LNCaP clone FGC (cell line): ENCODE data around the gene MRS2.
"Not testable (repeated sequence)": the region's sequence is repeated elsewhere in the genome, so short reads cannot be mapped to it uniquely, and the experiment has no call there.

ENCODE experiments used
- DNase-seq: peaks from one replicate; pipeline ENCODE4 v3.0.0-alpha.2; 2011; ENCODE audit warnings: low read depth
- H3K4me3 ChIP-seq: 2 replicates; pipeline ENCODE4 v1.5.1; 2011; ENCODE audit warnings: mild to moderate bottlenecking, low read depth, low read length, control low read depth
- TF ChIP-seq, protein P1 (sequence below): IDR thresholded peaks from 2 replicates; pipeline ENCODE4 v1.5.1; 2012; ENCODE audit warnings: mild to moderate bottlenecking; ENCODE audit not compliant: control insufficient read depth, insufficient read depth; ENCODE audit errors: extremely low read depth

Gene MRS2

DNA sequence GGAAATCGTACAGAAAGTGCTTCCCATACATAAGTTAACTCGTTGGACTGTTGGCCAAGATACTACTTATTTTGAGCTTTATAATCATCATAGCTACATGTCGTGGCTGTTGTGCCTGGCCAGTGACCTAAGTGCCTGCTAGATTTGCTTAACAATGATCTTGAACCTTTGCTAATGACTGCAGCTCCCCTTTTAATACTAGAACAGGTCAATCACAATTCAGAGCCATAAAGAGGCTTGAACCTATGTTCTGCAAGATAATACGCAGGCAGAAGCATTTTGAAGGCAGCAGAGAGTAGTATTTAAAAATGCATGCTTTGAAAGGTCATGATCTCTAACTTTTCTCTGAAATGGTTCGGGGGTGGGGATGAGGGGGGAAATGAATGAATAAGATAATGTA is 2.5 kb downstream of the MRS2 start:
- TF ChIP-seq, protein P1, sequence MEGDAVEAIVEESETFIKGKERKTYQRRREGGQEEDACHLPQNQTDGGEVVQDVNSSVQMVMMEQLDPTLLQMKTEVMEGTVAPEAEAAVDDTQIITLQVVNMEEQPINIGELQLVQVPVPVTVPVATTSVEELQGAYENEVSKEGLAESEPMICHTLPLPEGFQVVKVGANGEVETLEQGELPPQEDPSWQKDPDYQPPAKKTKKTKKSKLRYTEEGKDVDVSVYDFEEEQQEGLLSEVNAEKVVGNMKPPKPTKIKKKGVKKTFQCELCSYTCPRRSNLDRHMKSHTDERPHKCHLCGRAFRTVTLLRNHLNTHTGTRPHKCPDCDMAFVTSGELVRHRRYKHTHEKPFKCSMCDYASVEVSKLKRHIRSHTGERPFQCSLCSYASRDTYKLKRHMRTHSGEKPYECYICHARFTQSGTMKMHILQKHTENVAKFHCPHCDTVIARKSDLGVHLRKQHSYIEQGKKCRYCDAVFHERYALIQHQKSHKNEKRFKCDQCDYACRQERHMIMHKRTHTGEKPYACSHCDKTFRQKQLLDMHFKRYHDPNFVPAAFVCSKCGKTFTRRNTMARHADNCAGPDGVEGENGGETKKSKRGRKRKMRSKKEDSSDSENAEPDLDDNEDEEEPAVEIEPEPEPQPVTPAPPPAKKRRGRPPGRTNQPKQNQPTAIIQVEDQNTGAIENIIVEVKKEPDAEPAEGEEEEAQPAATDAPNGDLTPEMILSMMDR: no peak
- H3K4me3 ChIP-seq: no peak overlapping the region
- no peak for DNase-seq

GRCh38 chr6:24408719-24409410 is 6.1 kb downstream of the MRS2 start:
- TF ChIP-seq, protein P1: no peak
- no peak for DNase-seq
- no peak overlapping the region for H3K4me3 ChIP-seq

DNA sequence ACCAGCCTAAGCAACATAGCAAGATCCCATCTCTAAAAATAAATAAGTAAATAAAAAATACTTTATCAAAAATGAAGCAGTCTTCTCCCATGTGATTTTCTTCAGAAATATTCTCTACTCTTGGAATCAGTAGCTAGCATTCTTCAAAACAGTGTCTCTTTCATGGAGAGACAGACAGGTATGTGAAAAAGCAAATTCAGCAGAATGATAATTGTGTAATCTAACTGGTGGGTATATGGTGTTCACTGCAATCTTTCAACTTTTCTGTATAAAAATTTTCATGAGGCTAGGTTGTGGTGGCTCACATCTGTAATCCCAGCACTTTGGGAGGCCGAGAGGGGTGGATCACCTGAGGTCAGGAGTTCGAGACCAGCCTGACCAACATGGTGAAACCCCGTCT is 7.9 kb downstream of the MRS2 start:
- TF ChIP-seq, protein P1: no peak
- no peak overlapping the region for H3K4me3 ChIP-seq
- no peak for DNase-seq

- no peak overlapping the region for H3K4me3 ChIP-seq
- no peak for DNase-seq
- TF ChIP-seq, protein P1: no peak
Measured at GRCh38 chr6:24412294-24412693, 9.6 kb downstream of the MRS2 start.

DNA sequence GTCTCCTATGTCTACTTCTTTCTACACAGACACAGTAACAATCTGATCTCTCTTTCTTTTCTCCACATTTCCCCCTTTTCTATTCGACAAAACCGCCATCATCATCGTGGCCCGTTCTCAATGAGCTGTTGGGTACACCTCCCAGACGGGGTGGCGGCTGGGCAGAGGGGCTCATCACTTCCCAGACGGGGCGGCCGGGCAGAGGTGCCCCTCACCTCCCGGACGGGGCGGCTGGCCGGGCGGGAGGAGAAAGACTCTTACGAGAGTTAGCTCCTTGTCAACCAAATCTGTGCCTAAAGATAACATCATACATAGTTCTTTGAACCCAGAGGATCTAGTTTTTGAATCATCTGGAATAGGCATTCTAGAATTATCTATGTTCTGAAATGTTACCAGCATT is 11.8 kb downstream of the MRS2 start:
- H3K4me3 ChIP-seq, DNase-seq: not testable (repeated sequence)

DNA sequence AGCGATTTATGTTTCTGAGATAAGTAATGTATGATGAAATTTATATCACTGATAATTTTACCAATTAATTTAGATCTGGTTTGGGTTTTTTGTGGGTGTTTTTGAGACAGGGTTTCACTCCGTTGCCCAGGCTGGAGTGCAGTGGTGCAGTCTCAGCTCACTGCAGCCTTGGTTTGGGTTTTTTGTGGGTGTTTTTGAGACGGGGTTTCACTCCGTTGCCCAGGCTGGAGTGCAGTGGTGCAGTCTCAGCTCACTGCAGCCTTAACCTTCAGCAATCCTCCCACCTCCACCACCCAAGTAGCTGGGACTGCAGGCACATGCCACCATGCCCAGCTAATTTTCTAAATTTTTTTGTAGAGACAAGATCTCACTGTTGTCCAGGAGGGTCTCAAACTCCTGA is 13.0 kb downstream of the MRS2 start:
- DNase-seq: no peak
- H3K4me3 ChIP-seq: no peak overlapping the region
- TF ChIP-seq, protein P1: no peak

DNA sequence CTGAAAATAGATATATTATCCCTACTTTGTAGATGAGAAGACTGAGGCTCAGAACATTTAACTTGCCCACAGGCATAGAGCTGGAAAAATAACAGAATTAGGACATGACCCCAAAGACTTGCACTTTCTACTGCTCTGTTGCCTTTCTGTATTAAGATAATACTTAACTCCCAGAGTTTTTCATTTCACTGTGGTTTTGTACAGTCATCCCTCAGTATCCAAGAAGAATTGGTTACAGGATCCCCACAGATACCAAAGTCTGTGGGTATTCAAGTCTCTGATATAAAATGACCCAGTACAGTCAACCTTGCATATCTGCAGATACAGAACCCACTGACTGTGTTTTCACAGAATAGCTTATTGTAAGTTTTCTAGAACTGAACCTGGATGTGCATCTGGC is 16.8 kb downstream of the MRS2 start:
- TF ChIP-seq, protein P1: no peak
- DNase-seq: no peak
- no peak overlapping the region for H3K4me3 ChIP-seq

DNA sequence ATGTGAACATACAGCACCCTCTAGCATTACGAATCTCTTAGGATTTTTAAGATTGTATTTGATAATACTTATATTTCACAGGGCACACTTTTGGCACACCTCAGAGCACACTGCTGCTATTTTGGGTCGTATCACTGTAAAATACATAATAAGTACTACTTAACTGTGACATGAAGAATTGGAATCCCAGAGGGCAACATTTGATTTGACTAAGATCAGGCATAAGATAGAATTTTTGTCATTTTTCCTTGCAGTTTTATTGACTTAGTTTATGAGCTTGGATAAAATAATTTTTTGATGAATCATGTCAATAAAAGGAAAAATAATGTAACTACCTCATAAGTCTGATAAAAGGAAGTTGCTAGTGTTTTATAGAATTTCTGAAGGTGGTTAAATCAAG is 22.4 kb downstream of the MRS2 start:
- H3K4me3 ChIP-seq: no peak overlapping the region
- DNase-seq: no peak
- TF ChIP-seq, protein P1: no peak
